GM20000 (cell line): ENCODE results near the gene STXBP4.

Source experiments
- DNase-seq: peaks from one replicate; pipeline ENCODE4 v3.0.0; 2012; ENCODE audit warnings: low spot score
- CTCF ChIP-seq: IDR thresholded peaks from 2 replicates; pipeline ENCODE4 v1.5.1; 2012; ENCODE audit warnings: mild to moderate bottlenecking, control low read depth; ENCODE audit errors: extremely low read depth, missing control alignments

Gene STXBP4

GRCh38 chr17:55200904-55201303, 232.3 kb downstream of the STXBP4 start:
- DNase-seq, result no peak
- TF ChIP-seq CTCF, result no peak

- TF ChIP-seq CTCF, result no peak
- no peak for DNase-seq
Observed at GRCh38 chr17:55201308-55201932, 232.9 kb downstream of the STXBP4 start.

GRCh38 chr17:55202896-55203295, 234.3 kb downstream of the STXBP4 start:
- TF ChIP-seq CTCF, result no peak

GRCh38 chr17:55208078-55208812, 239.7 kb downstream of the STXBP4 start:
- TF ChIP-seq CTCF, result no peak
- no peak for DNase-seq

More at GRCh38 chr17:55202896-55203295, 234.3 kb downstream of the STXBP4 start:
- DNase-seq, result no peak

GRCh38 chr17:55210292-55210691, 241.7 kb downstream of the STXBP4 start:
- DNase-seq, result no peak
- no peak for TF ChIP-seq CTCF

GRCh38 chr17:55212880-55213279, 244.3 kb downstream of the STXBP4 start:
- no peak for TF ChIP-seq CTCF
- DNase-seq, result no peak

- TF ChIP-seq CTCF, result no peak
- DNase-seq, result no peak
Observed at GRCh38 chr17:55215711-55216110, 247.1 kb downstream of the STXBP4 start.
